ENCODE results near the gene CFAP221.

CFAP221 gene

DNA sequence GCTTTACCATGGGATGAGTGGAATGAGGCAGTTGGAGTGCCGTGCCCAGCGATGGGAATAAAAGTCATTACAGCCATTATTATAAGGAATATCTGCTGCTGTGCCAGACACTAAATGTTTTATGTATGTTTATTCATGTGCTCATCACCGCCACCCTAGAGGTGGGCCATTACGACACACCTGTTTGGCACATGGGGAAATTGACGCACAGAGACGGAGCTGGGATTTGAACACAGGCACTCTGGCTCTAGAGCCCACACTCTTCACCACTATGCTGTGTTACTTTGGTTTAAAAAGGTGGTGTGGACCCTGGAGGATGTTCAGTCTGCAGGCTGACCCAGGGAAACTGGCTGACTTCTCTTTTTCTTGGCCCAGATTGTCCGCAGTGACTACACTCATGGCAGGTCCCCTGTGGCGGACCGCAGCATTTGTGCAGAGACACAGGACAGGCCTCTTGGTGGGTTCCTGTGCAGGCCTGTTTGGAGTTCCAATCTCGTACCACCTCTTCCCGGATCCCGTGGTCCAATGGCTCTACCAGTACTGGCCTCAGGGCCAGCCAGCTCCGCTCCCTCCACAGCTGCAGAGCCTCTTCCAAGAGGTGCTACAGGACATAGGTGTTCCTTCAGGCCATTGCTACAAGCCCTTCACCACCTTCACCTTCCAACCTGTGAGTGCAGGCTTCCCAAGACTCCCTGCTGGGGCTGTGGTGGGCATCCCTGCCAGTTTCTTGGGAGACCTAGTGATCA, 136.4 kb downstream of the CFAP221 start:
- Histone ChIP-seq H3K36me3 (ENCODE audit: low read depth) (peaks cover 12% of the 10 kb centered on the region), H3K4me3 (ENCODE audit: severe bottlenecking) (no peak overlapping the region), H3K9me3 (ENCODE audit: severe bottlenecking) (no peaks in the 10 kb centered on the region), H3K27ac (ENCODE audit: poor library complexity, severe bottlenecking) (no peak overlapping the region), H3K27me3 (ENCODE audit: insufficient read depth, poor library complexity, severe bottlenecking) (no peaks in the 10 kb centered on the region), H3K4me1 (ENCODE audit: insufficient read depth, poor library complexity, severe bottlenecking) (peaks cover 5% of the 10 kb centered on the region)
- TF ChIP-seq, protein P1, sequence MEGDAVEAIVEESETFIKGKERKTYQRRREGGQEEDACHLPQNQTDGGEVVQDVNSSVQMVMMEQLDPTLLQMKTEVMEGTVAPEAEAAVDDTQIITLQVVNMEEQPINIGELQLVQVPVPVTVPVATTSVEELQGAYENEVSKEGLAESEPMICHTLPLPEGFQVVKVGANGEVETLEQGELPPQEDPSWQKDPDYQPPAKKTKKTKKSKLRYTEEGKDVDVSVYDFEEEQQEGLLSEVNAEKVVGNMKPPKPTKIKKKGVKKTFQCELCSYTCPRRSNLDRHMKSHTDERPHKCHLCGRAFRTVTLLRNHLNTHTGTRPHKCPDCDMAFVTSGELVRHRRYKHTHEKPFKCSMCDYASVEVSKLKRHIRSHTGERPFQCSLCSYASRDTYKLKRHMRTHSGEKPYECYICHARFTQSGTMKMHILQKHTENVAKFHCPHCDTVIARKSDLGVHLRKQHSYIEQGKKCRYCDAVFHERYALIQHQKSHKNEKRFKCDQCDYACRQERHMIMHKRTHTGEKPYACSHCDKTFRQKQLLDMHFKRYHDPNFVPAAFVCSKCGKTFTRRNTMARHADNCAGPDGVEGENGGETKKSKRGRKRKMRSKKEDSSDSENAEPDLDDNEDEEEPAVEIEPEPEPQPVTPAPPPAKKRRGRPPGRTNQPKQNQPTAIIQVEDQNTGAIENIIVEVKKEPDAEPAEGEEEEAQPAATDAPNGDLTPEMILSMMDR (IDR thresholded peaks at IDR 0.05; ENCODE audit: poor library complexity, severe bottlenecking): no peak
- DNase-seq (ENCODE audit: low spot score) (no peak), ATAC-seq (ENCODE audit: low read depth) (no peak)

DNA sequence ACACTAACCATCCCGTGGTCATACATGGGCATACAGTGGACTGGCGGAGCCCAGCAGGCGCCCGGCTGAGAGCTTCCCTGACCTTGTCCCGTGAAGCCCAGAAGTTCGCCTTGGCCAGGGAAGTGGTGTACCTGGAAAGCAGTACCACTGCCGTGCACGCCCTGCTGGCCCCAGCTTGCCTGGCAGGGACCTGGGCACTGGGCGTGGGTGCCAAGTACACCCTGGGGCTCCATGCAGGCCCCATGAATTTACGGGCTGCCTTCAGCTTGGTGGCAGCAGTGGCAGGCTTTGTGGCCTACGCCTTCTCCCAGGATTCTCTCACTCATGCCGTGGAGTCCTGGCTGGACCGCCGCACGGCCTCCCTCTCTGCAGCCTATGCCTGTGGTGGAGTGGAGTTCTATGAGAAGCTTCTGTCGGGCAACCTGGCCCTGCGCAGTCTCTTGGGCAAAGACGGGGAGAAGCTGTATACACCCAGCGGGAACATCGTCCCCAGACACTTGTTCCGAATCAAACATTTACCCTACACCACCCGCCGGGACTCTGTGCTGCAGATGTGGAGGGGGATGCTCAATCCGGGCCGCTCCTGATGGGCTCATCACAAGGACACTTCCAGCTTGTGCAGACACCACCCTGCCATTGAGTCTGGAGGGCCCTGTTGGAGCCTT, 137.1 kb downstream of the CFAP221 start:
- no peaks in the 10 kb centered on the region for H3K9me3 ChIP-seq (ENCODE audit: severe bottlenecking)
- no peak for ATAC-seq (ENCODE audit: low read depth)

DNA sequence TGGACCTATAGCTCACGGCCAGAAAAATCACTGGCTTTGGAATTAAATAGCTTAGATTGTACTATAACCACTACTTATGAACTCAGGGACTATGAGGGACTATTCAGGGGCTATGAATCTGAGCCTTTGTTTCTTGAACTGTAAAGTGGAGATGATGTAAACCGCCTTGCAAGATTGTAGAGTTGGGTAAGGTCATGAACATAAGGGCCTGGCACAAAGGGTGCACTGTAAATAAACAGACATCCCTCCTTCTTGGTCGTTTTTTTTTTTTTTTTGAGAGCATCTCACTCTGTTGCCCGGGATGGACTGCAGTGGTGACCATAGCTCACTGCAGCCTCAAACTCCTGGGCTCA, 137.6 kb downstream of the CFAP221 start:
- ATAC-seq (ENCODE audit: low read depth): no peak
- Histone ChIP-seq H3K27ac (ENCODE audit: poor library complexity, severe bottlenecking) (no peak overlapping the region), H3K27me3 (ENCODE audit: insufficient read depth, poor library complexity, severe bottlenecking) (no peaks in the 10 kb centered on the region), H3K36me3 (ENCODE audit: low read depth) (peaks cover 12% of the 10 kb centered on the region), H3K4me3 (ENCODE audit: severe bottlenecking) (no peak overlapping the region), H3K9me3 (ENCODE audit: severe bottlenecking) (no peaks in the 10 kb centered on the region), H3K4me1 (ENCODE audit: insufficient read depth, poor library complexity, severe bottlenecking) (peaks cover 5% of the 10 kb centered on the region)
- TF ChIP-seq, protein P1 (IDR thresholded peaks at IDR 0.05; ENCODE audit: poor library complexity, severe bottlenecking): no peak
- no peak for DNase-seq (ENCODE audit: low spot score)

More for the DNA sequence above, 137.1 kb downstream of the CFAP221 start:
- Histone ChIP-seq H3K36me3 (ENCODE audit: low read depth) (peaks cover 12% of the 10 kb centered on the region), H3K4me3 (ENCODE audit: severe bottlenecking) (no peak overlapping the region), H3K27ac (ENCODE audit: poor library complexity, severe bottlenecking) (no peak overlapping the region), H3K4me1 (ENCODE audit: insufficient read depth, poor library complexity, severe bottlenecking) (peaks cover 5% of the 10 kb centered on the region), H3K27me3 (ENCODE audit: insufficient read depth, poor library complexity, severe bottlenecking) (no peaks in the 10 kb centered on the region)
- TF ChIP-seq, protein P1 (IDR thresholded peaks at IDR 0.05; ENCODE audit: poor library complexity, severe bottlenecking): no peak
- DNase-seq (ENCODE audit: low spot score): no peak

DNA sequence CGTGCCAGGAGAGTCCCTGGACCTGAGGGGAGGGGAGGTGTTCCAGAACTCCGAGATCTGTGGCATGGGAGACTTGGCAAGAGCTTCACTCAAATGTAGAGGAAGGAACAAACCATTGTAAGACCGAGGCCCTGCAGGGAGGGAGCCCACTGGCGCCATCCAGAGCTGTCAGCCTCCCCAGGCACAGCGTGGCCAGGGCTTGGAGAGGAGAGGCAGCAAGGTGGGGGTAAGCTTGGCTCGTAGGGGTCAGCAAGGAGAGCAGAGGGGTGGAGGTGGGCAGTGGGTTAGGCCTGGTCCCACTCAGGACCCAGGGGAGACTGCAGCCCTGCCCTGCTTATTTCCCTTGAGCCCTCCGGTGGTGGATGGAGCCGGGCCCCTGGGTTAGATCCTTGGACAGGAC, 138.3 kb downstream of the CFAP221 start:
- ATAC-seq (ENCODE audit: low read depth): no peak

More for the DNA sequence above, 138.3 kb downstream of the CFAP221 start:
- no peak overlapping the region for H3K27ac ChIP-seq (ENCODE audit: poor library complexity, severe bottlenecking)
- H3K4me3 ChIP-seq (ENCODE audit: severe bottlenecking): no peak overlapping the region
- H3K4me1 ChIP-seq (ENCODE audit: insufficient read depth, poor library complexity, severe bottlenecking): peaks cover 5% of the 10 kb centered on the region
- H3K36me3 ChIP-seq (ENCODE audit: low read depth): peaks cover 12% of the 10 kb centered on the region
- TF ChIP-seq, protein P1 (IDR thresholded peaks at IDR 0.05; ENCODE audit: poor library complexity, severe bottlenecking): no peak
- H3K27me3 ChIP-seq (ENCODE audit: insufficient read depth, poor library complexity, severe bottlenecking): no peaks in the 10 kb centered on the region
- H3K9me3 ChIP-seq (ENCODE audit: severe bottlenecking): no peaks in the 10 kb centered on the region
- DNase-seq (ENCODE audit: low spot score): no peak
